Neural cell (in vitro differentiated cells): Measurements from ENCODE around the gene C11orf42.

Experiments
- CTCF ChIP-seq: fragments of 450-650 bp; IDR thresholded peaks from 2 replicates; pipeline ENCODE4 v1.5.1; 2014; ENCODE audit warnings: antibody characterized with exemption, mild to moderate bottlenecking, moderate library complexity; ENCODE audit not compliant: poor library complexity, severe bottlenecking
- EP300 ChIP-seq: fragments of 450-650 bp; conservative IDR thresholded peaks from 2 replicates; pipeline ENCODE4 v1.6.1; 2014; ENCODE audit warnings: antibody characterized with exemption, mild to moderate bottlenecking, moderate library complexity; ENCODE audit not compliant: poor library complexity, severe bottlenecking
- EZH2 ChIP-seq: fragments of 200-600, 300-800 bp; shearing (Covaris generic), sonication (generic); IDR thresholded peaks from 2 replicates; pipeline ENCODE4 v1.6.1; 2014; ENCODE audit warnings: antibody characterized with exemption, low read length, borderline replicate concordance, mild to moderate bottlenecking; ENCODE audit not compliant: insufficient read depth, poor library complexity, severe bottlenecking
- POLR2AphosphoS5 ChIP-seq: IDR thresholded peaks from 2 replicates; pipeline ENCODE4 v1.6.1; 2012
- RAD21 ChIP-seq: fragments of 450-650 bp; conservative IDR thresholded peaks from 2 replicates; pipeline ENCODE4 v1.6.1; 2014; ENCODE audit warnings: antibody characterized with exemption, mild to moderate bottlenecking, moderate library complexity
- SMC3 ChIP-seq: fragments of 450-650 bp; conservative IDR thresholded peaks from 2 replicates; pipeline ENCODE4 v1.6.1; 2014; ENCODE audit warnings: antibody characterized with exemption, mild to moderate bottlenecking, moderate library complexity; ENCODE audit not compliant: poor library complexity

GRCh38 chr11:6229911-6230310, 24.6 kb downstream of the C11orf42 start:
- TF ChIP-seq EP300 (no peak), RAD21 (no peak), CTCF (no peak), POLR2AphosphoS5 (no peak), EZH2 (no peak), SMC3 (no peak)
